Keratinocyte (primary cell): ENCODE data around the gene ZBTB20.

Experiments used
- EZH2 ChIP-seq: IDR thresholded peaks from one replicate; pipeline ENCODE4 v1.6.1; 2012; ENCODE audit warnings: inconsistent platforms, mild to moderate bottlenecking, low read length, moderate library complexity
- TF ChIP-seq, protein P1 (sequence below), 3 experiments: IDR thresholded peaks in 1 of 3; conservative IDR thresholded peaks in 1 of 3; optimal IDR thresholded peaks in 1 of 3; 2 replicates in 2 of 3; 3 replicates in 1 of 3; pipeline versions ENCODE3 to v1.5.1; 2011; ENCODE audit warnings: low read length in 3 of 3, mild to moderate bottlenecking in 3 of 3, moderate library complexity in 2 of 3, control low read depth in 1 of 3, inconsistent platforms in 1 of 3; ENCODE audit not compliant: insufficient read depth in 2 of 3; ENCODE audit errors: extremely low read depth in 1 of 3

DNA sequence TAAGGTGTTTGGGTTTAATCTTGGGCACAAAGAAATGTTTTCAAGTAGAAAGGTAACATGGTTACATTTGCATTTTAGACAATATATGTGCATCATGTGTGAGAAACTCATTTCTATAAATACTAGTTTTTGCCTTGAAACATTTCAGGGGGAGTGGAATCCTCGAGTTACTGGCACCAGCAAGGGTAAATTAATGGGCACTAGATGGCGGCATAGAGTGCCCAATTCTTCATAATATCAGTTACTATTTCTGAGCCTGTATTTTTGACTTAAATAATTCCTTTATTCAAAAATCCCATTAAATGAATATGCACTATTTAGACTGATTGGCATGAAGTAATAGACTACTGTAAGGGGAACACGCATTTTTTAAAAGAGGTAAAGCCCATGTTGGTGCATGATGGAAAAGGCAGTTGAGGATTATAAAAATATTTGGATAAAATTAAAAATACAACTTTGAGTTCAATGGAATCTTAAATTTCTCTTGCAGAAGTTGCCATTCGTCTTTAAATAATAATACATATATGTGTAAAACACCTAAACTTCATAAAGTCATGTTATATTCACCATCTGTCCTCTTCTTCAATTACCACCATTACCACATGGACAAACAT lies 106.3 kb downstream of the ZBTB20 start:
- TF ChIP-seq, protein P1, sequence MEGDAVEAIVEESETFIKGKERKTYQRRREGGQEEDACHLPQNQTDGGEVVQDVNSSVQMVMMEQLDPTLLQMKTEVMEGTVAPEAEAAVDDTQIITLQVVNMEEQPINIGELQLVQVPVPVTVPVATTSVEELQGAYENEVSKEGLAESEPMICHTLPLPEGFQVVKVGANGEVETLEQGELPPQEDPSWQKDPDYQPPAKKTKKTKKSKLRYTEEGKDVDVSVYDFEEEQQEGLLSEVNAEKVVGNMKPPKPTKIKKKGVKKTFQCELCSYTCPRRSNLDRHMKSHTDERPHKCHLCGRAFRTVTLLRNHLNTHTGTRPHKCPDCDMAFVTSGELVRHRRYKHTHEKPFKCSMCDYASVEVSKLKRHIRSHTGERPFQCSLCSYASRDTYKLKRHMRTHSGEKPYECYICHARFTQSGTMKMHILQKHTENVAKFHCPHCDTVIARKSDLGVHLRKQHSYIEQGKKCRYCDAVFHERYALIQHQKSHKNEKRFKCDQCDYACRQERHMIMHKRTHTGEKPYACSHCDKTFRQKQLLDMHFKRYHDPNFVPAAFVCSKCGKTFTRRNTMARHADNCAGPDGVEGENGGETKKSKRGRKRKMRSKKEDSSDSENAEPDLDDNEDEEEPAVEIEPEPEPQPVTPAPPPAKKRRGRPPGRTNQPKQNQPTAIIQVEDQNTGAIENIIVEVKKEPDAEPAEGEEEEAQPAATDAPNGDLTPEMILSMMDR (optimal IDR thresholded peaks at IDR 0.05 in 1 of 3, IDR thresholded peaks at IDR 0.05 in 1 of 3, conservative IDR thresholded peaks at IDR 0.05 in 1 of 3; ENCODE audit: extremely low read depth in 1 of 3, insufficient read depth in 2 of 3, low read length in 3 of 3): peak; percentile 59 to 62 (median 60)
- no peak for TF ChIP-seq EZH2
